Tibial artery (tissue), 4 donors: ENCODE results near the gene SLC5A6.

Experiments
- DNase-seq, 2 donors: peaks; one replicate each; pipeline ENCODE4 v3.0.0-alpha.2; 2019
- H3K27ac ChIP-seq, 2 donors: fragments of 200-600 bp; sonication (generic) in 1 of 2; 1 replicate in 1 of 2; 2 replicates in 1 of 2; pipeline ENCODE4 v1.5.1; 2018 to 2019; ENCODE audit warnings: mild to moderate bottlenecking in 1 of 2
- H3K27me3 ChIP-seq, 2 donors: fragments of 200-600 bp; sonication (generic) in 1 of 2; one replicate each; pipeline versions ENCODE4 v1.5.1 to v1.6.0; 2016 to 2019
- H3K36me3 ChIP-seq, 3 donors: fragments of 200-600 bp; sonication (generic) in 2 of 3; one replicate each; pipeline ENCODE4 v1.5.1; 2016 to 2019; ENCODE audit warnings: mild to moderate bottlenecking in 2 of 3
- H3K4me1 ChIP-seq, 4 donors: fragments of 200-600 bp; sonication (generic) in 2 of 4; 1 replicate in 3 of 4; 2 replicates in 1 of 4; pipeline ENCODE4 v1.5.1; 2016 to 2019
- H3K4me3 ChIP-seq, 2 donors: fragments of 200-600 bp; sonication (generic) in 1 of 2; 1 replicate in 1 of 2; 2 replicates in 1 of 2; pipeline ENCODE4 v1.5.1; 2018 to 2019; ENCODE audit warnings: mild to moderate bottlenecking in 2 of 2
- H3K9me3 ChIP-seq, 3 donors: fragments of 200-600 bp; sonication (generic) in 1 of 3; one replicate each; pipeline ENCODE4 v1.5.1; 2016 to 2019
- intact Hi-C: fragments of 100-400 bp; cut with DNase I; formaldehyde crosslinking; loops from one replicate; pipeline ENCODE4 v1.15.0; 2023; ENCODE audit warnings: low total_unique reads
- TF ChIP-seq, protein P1 (sequence below), 2 experiments: fragments of 200-600 bp in 1 of 2; fragments of 450-650 bp in 1 of 2; IDR thresholded peaks; one replicate each; pipeline ENCODE4 v1.5.1; 2017 to 2019; ENCODE audit warnings: antibody characterized with exemption in 2 of 2, mild to moderate bottlenecking in 1 of 2, moderate library complexity in 1 of 2

Gene SLC5A6

DNA sequence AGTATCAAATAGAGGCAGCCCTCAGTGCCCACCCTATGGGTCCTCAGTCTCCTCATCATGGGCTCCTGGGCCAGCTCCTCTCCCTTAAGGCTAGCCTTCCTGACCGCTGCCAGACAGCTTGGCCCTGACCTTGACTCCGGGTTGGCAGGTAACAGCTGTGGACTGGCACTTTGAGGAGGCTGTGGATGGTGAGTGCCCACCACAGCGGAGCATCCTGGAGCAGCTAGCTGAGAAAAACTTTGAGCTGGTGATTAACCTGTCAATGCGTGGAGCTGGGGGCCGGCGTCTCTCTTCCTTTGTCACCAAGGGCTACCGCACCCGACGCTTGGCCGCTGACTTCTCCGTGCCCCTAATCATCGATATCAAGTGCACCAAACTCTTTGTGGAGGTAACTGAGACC, 24.1 kb upstream of the SLC5A6 start:
- DNase-seq, result no peak
- peaks cover 91 to 100% (median 98%) of the 10 kb centered on the region in 3 donors for H3K36me3 ChIP-seq

DNA sequence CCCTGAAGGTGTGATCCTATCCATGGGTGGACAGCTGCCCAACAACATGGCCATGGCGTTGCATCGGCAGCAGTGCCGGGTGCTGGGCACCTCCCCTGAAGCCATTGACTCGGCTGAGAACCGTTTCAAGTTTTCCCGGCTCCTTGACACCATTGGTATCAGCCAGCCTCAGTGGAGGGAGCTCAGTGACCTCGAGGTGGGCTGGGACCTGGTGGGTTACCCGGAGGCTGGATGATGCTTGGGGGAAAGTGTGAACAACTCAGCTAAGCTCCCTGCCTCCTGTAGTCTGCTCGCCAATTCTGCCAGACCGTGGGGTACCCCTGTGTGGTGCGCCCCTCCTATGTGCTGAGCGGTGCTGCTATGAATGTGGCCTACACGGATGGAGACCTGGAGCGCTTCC, 21.3 kb upstream of the SLC5A6 start:
- Histone ChIP-seq H3K36me3 (peaks cover 88 to 100% (median 90%) of the 10 kb centered on the region in 3 donors), H3K4me1 (no peaks in the 10 kb centered on the region), H3K9me3 (no peaks in the 10 kb centered on the region), H3K27me3 (no peaks in the 10 kb centered on the region), H3K27ac (no peak overlapping the region), H3K4me3 (no peak overlapping the region)
- TF ChIP-seq, protein P1, sequence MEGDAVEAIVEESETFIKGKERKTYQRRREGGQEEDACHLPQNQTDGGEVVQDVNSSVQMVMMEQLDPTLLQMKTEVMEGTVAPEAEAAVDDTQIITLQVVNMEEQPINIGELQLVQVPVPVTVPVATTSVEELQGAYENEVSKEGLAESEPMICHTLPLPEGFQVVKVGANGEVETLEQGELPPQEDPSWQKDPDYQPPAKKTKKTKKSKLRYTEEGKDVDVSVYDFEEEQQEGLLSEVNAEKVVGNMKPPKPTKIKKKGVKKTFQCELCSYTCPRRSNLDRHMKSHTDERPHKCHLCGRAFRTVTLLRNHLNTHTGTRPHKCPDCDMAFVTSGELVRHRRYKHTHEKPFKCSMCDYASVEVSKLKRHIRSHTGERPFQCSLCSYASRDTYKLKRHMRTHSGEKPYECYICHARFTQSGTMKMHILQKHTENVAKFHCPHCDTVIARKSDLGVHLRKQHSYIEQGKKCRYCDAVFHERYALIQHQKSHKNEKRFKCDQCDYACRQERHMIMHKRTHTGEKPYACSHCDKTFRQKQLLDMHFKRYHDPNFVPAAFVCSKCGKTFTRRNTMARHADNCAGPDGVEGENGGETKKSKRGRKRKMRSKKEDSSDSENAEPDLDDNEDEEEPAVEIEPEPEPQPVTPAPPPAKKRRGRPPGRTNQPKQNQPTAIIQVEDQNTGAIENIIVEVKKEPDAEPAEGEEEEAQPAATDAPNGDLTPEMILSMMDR (IDR thresholded peaks at IDR 0.05), result no peak
- intact Hi-C loops, result no loop called here
- no peak for DNase-seq

More for the DNA sequence above, 24.1 kb upstream of the SLC5A6 start:
- Histone ChIP-seq H3K27me3 (no peaks in the 10 kb centered on the region), H3K4me3 (no peak overlapping the region), H3K4me1 (no peaks in the 10 kb centered on the region), H3K9me3 (no peaks in the 10 kb centered on the region), H3K27ac (no peak overlapping the region)
- intact Hi-C loops, result no loop called here
- TF ChIP-seq, protein P1 (IDR thresholded peaks at IDR 0.05), result no peak

DNA sequence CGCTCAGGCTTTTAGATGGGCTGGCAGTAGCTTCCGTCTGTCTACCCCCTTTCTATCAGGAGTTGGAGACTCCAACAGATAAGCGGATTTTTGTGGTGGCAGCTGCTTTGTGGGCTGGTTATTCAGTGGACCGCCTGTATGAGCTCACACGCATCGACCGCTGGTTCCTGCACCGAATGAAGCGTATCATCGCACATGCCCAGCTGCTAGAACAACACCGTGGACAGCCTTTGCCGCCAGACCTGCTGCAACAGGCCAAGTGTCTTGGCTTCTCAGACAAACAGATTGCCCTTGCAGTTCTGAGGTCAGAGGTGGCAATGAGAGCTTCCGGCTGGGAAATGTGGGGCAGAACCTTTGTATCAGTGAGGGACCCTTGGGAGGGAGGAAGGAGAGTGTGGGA, 19.9 kb upstream of the SLC5A6 start:
- peaks cover 86 to 100% (median 88%) of the 10 kb centered on the region in 3 donors for H3K36me3 ChIP-seq
- intact Hi-C loops, result no loop called here
- H3K27me3 ChIP-seq, result no peaks in the 10 kb centered on the region
- DNase-seq, result no peak
- TF ChIP-seq, protein P1 (IDR thresholded peaks at IDR 0.05), result no peak
- no peak overlapping the region for H3K4me3 ChIP-seq
- no peak overlapping the region for H3K27ac ChIP-seq
- H3K9me3 ChIP-seq, result no peaks in the 10 kb centered on the region
- H3K4me1 ChIP-seq, result no peaks in the 10 kb centered on the region

DNA sequence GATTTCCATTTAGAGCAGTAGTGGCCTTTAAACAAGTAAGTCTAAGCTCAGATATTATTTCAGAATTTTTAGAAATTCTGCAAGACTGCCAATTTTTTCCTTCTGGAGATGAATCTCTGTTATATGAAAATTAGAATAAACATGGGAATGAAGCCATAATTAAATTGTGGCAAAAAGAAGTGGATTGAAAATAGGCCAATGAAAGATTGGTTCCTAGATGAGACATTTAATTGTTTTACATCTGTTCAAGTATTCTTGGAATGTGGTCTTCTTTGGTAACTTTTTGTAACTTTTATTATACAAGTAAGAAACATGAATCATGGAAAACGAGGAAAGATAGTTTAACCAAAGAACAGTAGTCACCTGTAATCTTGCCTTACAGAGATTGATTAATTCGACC, 15.4 kb upstream of the SLC5A6 start:
- H3K9me3 ChIP-seq, result no peaks in the 10 kb centered on the region
- peaks cover 80 to 100% (median 84%) of the 10 kb centered on the region in 3 donors for H3K36me3 ChIP-seq
- TF ChIP-seq, protein P1 (IDR thresholded peaks at IDR 0.05), result no peak
- H3K27me3 ChIP-seq, result no peaks in the 10 kb centered on the region
- no peak for DNase-seq
- intact Hi-C loops, result no loop called here
- no peaks in the 10 kb centered on the region for H3K4me1 ChIP-seq
- no peak overlapping the region for H3K27ac ChIP-seq
- no peak overlapping the region for H3K4me3 ChIP-seq

DNA sequence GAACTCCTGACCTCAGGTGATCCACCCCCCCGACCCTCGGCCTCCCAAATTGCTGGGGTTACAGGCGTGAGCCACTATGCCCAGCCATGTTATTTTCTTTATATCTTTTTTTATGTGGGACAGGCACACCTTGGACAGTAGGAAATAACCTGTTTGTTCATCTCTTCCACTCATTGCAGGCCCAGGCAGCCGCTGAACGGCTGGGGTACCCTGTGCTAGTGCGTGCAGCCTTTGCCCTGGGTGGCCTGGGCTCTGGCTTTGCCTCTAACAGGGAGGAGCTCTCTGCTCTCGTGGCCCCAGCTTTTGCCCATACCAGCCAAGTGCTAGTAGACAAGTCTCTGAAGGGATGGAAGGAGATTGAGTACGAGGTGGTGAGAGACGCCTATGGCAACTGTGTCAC, 13.5 kb upstream of the SLC5A6 start:
- Histone ChIP-seq H3K27ac (no peak overlapping the region), H3K27me3 (no peaks in the 10 kb centered on the region), H3K9me3 (no peaks in the 10 kb centered on the region), H3K36me3 (peaks cover 68 to 97% (median 75%) of the 10 kb centered on the region in 3 donors), H3K4me1 (no peaks in the 10 kb centered on the region), H3K4me3 (no peak overlapping the region)
- intact Hi-C loops, result no loop called here
- TF ChIP-seq, protein P1 (IDR thresholded peaks at IDR 0.05), result no peak
- no peak for DNase-seq

DNA sequence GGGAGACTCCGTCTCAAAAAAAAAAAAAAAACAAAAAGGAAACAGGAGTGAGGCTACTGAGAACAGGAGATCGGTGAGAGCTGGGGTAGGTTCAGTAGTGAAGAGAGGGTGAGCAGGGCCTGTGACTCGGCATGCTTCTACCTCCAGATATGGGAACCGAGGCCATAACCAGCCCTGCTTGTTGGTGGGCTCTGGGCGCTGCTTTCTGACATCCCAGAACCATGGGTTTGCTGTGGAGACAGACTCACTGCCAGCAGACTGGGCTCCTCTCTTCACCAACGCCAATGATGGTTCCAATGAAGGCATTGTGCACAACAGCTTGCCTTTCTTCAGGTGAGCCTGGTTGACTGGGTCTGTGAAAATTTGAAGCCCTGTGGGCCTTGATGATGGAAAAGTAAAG, 11.3 kb upstream of the SLC5A6 start:
- intact Hi-C loops, result no loop called here
- no peaks in the 10 kb centered on the region for H3K27me3 ChIP-seq
- H3K4me3 ChIP-seq, result no peak overlapping the region
- peaks cover 51 to 82% (median 60%) of the 10 kb centered on the region in 3 donors for H3K36me3 ChIP-seq
- H3K9me3 ChIP-seq, result no peaks in the 10 kb centered on the region
- no peak for DNase-seq
- TF ChIP-seq, protein P1 (IDR thresholded peaks at IDR 0.05), result no peak
- peaks cover 0 to under 1% (median 0%) of the 10 kb centered on the region in 4 donors for H3K4me1 ChIP-seq
- no peak overlapping the region for H3K27ac ChIP-seq
